DOHH2 (cell line): ENCODE results near the gene KLHL41.

Experiments used
- CTCF ChIP-seq: fragments of 200-600 bp; sonication (generic); IDR thresholded peaks from one replicate; pipeline ENCODE4 v1.5.1; 2014; ENCODE audit warnings: antibody characterized with exemption, mild to moderate bottlenecking, low read depth, low read length; ENCODE audit not compliant: poor library complexity, severe bottlenecking
- EZH2phosphoT487 ChIP-seq: fragments of 200-600 bp; sonication (generic); IDR thresholded peaks from 2 replicates; pipeline ENCODE4 v1.6.1; 2017; ENCODE audit warnings: borderline replicate concordance, mild to moderate bottlenecking, antibody characterized with exemption, low read length, moderate library complexity, mixed read lengths

- TF ChIP-seq CTCF (no peak), EZH2phosphoT487 (no peak)
These were observed 23.8 kb upstream of the KLHL41 start for GRCh38 chr2:169485650-169486138.
